Measurements from ENCODE around the gene ZCWPW2.

DNA sequence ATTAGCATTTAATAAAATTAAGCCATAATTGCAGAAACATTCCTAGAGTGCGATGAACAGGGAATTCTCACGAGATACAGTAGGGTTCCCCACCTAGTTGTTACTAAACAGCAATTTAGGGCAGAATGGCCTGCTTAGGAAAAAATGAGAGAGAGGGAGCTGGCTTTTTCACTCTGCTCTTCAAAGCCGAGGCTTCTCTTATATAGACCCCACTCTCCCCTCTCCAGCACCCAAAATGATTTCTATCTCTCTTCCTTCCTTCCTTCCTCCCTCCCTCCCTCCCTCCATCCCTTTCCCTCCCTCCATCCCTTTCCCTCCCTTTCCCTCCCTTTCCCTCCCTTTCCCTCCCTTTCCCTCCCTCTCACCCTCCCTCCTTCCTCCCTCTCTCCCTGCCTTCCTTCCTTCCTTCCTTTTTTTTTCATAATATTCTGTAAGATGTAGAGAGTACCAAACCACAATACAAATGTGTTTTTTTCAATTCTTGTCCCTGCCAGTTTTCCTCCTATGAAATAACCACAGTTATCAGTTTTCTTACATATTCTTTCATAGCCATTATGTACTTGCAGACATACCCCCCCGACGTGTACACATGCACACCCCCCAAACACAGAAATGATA lies 48.1 kb upstream of the ZCWPW2 start:
- TF ChIP-seq EZH2 (IDR thresholded peaks at IDR 0.05; ENCODE audit: insufficient read depth, poor library complexity, severe bottlenecking) (no peak), EZH2phosphoT487 (IDR thresholded peaks at IDR 0.05; ENCODE audit: insufficient read depth, low read depth) (no peak)
